HG02981 (cell line): ENCODE results near the gene SLC9A7.
A peak's percentile ranks its signal among the peaks of the same experiment; 100 is the strongest.
"Not testable (repeated sequence)": the region's sequence is repeated elsewhere in the genome, so short reads cannot be mapped to it uniquely, and the experiment has no call there.

Source experiments
- ATAC-seq: cut with Tn5 transposase; IDR thresholded peaks from one replicate; pipeline ENCODE4 v1.9.1; 2021; ENCODE audit warnings: mild to moderate bottlenecking, moderate library complexity; ENCODE audit not compliant: unreplicated experiment

Gene SLC9A7

GRCh38 chrX:46754586-46755061 lies 4.3 kb downstream of the SLC9A7 start:
- ATAC-seq, result no peak

- no peak for ATAC-seq
These were observed 4.9 kb downstream of the SLC9A7 start for GRCh38 chrX:46754036-46754435.

GRCh38 chrX:46750889-46751288 lies 8.0 kb downstream of the SLC9A7 start:
- ATAC-seq, result no peak

- no peak for ATAC-seq
These were observed 14.9 kb downstream of the SLC9A7 start for GRCh38 chrX:46744009-46744408.

- no peak for ATAC-seq
These were observed 15.9 kb downstream of the SLC9A7 start for GRCh38 chrX:46743046-46743445.

- ATAC-seq, result no peak
These were observed 19.2 kb downstream of the SLC9A7 start for GRCh38 chrX:46739736-46740135.

GRCh38 chrX:46737462-46737861 lies 21.5 kb downstream of the SLC9A7 start:
- no peak for ATAC-seq

- no peak for ATAC-seq
These were observed 21.9 kb downstream of the SLC9A7 start for GRCh38 chrX:46737041-46737440.

- no peak for ATAC-seq
These were observed 23.3 kb downstream of the SLC9A7 start for GRCh38 chrX:46735622-46736021.

GRCh38 chrX:46733226-46733625 lies 25.7 kb downstream of the SLC9A7 start:
- no peak for ATAC-seq

GRCh38 chrX:46730765-46731164 lies 28.2 kb downstream of the SLC9A7 start:
- no peak for ATAC-seq

- no peak for ATAC-seq
These were observed 31.5 kb downstream of the SLC9A7 start for GRCh38 chrX:46727441-46727840.

GRCh38 chrX:46723569-46723927 lies 35.4 kb downstream of the SLC9A7 start:
- not testable (repeated sequence) for ATAC-seq

- no peak for ATAC-seq
These were observed 36.0 kb downstream of the SLC9A7 start for GRCh38 chrX:46722742-46723568.

GRCh38 chrX:46716796-46717195 lies 42.1 kb downstream of the SLC9A7 start:
- ATAC-seq, result no peak

- no peak for ATAC-seq
These were observed 42.9 kb downstream of the SLC9A7 start for GRCh38 chrX:46715997-46716396.

GRCh38 chrX:46715530-46715929 lies 43.4 kb downstream of the SLC9A7 start:
- no peak for ATAC-seq

GRCh38 chrX:46713672-46714490 lies 45.0 kb downstream of the SLC9A7 start:
- ATAC-seq, result peak; percentile 64

- no peak for ATAC-seq
These were observed 46.2 kb downstream of the SLC9A7 start for GRCh38 chrX:46712764-46713163.

- no peak for ATAC-seq
These were observed 47.8 kb downstream of the SLC9A7 start for GRCh38 chrX:46710927-46711623.

- ATAC-seq, result no peak
These were observed 48.5 kb downstream of the SLC9A7 start for GRCh38 chrX:46710425-46710824.
